Natural killer cell treated with Interleukin-12 subunit alpha and Interleukin-12 subunit beta and Interleukin-15 and Interleukin-18, amount 100 ng/mL, for 72 hours (primary cell): ENCODE data around the gene SEZ6L. TPM values are rescaled to one million over a fixed set of nuclear protein-coding genes. Genes with fewer than 3 reads are reported as not detected.

Source experiments
- ATAC-seq, 2 donors: fragments of 150-1000 bp; cut with Tn5 transposase in 1 of 2; sonication (Bioruptor Pico), chemical (Tn5 transposase) in 1 of 2; 2 replicates each; pipeline ENCODE4 v1.10.0; 2021
- DNase-seq: peaks from one replicate; pipeline ENCODE4 v3.0.0; 2022; ENCODE audit warnings: low spot score
- H3K27ac Mint-ChIP-seq, 2 donors: 1 replicate in 1 of 2; 2 replicates in 1 of 2; pipeline ENCODE4 v1.8.0; 2022; ENCODE audit warnings: mixed read lengths in 2 of 2, mild to moderate bottlenecking in 1 of 2, moderate library complexity in 1 of 2
- H3K27me3 Mint-ChIP-seq, 2 donors: 1 replicate in 1 of 2; 2 replicates in 1 of 2; pipeline ENCODE4 v1.8.0; 2022; ENCODE audit warnings: mixed read lengths in 2 of 2
- H3K36me3 Mint-ChIP-seq: one replicate; pipeline ENCODE4 v1.8.0; 2022; ENCODE audit warnings: mixed read lengths
- H3K4me1 Mint-ChIP-seq, 2 donors: 1 replicate in 1 of 2; 2 replicates in 1 of 2; pipeline ENCODE4 v1.8.0; 2022; ENCODE audit warnings: low read depth in 2 of 2, mixed read lengths in 2 of 2, mild to moderate bottlenecking in 1 of 2
- H3K4me3 Mint-ChIP-seq: one replicate; pipeline ENCODE4 v1.8.0; 2022; ENCODE audit warnings: mixed read lengths
- H3K9me3 Mint-ChIP-seq: 2 replicates; pipeline ENCODE4 v1.8.0; 2022; ENCODE audit warnings: mixed read lengths
- total RNA-seq, 2 donors: library from RNA; stranded (reverse); gene quantifications; one replicate each; pipeline ENCODE4 v1.2.3, GENCODE V29; 2022

SEZ6L gene
- total RNA-seq, 2 donors from 2014 or later, result not detected

DNA sequence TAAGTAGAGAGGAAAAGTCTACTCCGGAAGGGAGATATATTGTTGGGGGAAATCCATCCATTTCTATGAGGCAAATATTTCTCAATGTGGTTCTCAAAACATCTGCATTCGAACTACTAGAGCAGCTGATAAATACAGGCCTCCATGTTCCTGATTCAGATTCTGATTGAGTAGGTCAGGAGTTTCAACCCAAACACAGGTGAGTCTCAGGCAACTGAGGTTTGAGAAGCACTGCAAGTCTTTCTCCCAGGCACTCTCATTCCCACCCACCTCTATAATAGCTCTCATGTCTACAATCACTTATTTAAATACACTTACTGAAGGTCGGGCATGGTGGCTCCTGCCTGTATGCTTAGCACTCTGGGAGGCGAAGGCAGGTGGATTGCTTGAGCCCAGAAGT, 245.1 kb downstream of the SEZ6L start:
- no peak for DNase-seq
- H3K27me3 Mint-ChIP-seq, result peaks cover 21 to 23% of the 10 kb centered on the region in 2 donors
- no peaks in the 10 kb centered on the region for H3K9me3 Mint-ChIP-seq
- no peak overlapping the region for H3K4me3 Mint-ChIP-seq
- no peaks in the 10 kb centered on the region for H3K36me3 Mint-ChIP-seq
- H3K27ac Mint-ChIP-seq, result no peak overlapping the region
- ATAC-seq, result no peak
- H3K4me1 Mint-ChIP-seq, result no peaks in the 10 kb centered on the region

DNA sequence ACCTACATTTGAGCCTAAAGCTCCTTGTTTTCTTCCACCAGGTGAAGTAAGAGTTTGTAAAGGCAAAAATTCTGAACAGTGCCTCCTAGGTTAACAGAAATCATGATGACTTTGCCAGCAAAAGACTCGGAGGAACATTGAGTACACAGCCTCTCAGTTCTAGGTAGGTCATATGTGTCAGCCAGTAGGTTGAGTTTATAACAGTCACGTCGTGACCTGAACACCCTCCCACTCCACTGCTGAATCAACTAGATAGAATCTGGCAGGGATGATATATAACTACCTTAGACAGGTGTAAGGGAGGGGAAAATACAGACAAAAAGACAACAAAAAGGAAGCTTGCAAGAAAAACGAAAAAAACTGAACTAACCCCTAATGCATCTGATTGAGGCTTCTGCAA, 247.0 kb downstream of the SEZ6L start:
- ATAC-seq (no peak), DNase-seq (no peak)
- no peaks in the 10 kb centered on the region for H3K36me3 Mint-ChIP-seq
- no peak overlapping the region for H3K4me3 Mint-ChIP-seq
- H3K4me1 Mint-ChIP-seq, result no peaks in the 10 kb centered on the region
- H3K27me3 Mint-ChIP-seq, result peaks cover 24 to 28% of the 10 kb centered on the region in 2 donors
- no peak overlapping the region for H3K27ac Mint-ChIP-seq
- no peaks in the 10 kb centered on the region for H3K9me3 Mint-ChIP-seq

GRCh38 chr22:26416670-26417276, 247.5 kb downstream of the SEZ6L start:
- Mint-ChIP-seq H3K27me3 (peaks cover 26 to 28% of the 10 kb centered on the region in 2 donors), H3K4me3 (no peak overlapping the region), H3K9me3 (no peaks in the 10 kb centered on the region), H3K36me3 (no peaks in the 10 kb centered on the region), H3K27ac (no peak overlapping the region), H3K4me1 (no peaks in the 10 kb centered on the region)
- ATAC-seq, result no peak
- DNase-seq, result no peak

- Mint-ChIP-seq H3K9me3 (no peaks in the 10 kb centered on the region), H3K36me3 (no peaks in the 10 kb centered on the region), H3K4me1 (no peaks in the 10 kb centered on the region), H3K27me3 (peaks cover 28% of the 10 kb centered on the region in 2 donors), H3K4me3 (no peak overlapping the region), H3K27ac (no peak overlapping the region)
- DNase-seq (no peak), ATAC-seq (no peak)
These were observed 248.1 kb downstream of the SEZ6L start for GRCh38 chr22:26417406-26417805.

DNA sequence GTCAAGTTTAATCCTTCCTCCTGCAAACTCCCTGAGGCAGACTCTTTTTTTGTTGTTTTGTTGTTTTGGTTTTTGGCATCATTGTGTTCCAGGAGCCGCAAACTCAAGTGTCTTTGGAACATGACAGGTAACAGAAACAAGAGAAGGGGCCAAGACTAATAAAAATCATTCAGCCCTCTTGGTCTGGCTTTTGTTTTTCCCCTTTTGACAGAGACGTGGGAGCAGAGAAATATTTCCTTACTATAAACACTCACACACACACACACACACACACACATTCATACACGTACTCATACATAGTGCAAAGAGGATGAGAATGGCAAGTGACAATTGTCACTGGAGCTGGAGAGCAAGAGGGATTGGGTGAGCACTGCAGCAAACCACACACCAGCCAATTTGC, 249.4 kb downstream of the SEZ6L start:
- H3K36me3 Mint-ChIP-seq, result no peaks in the 10 kb centered on the region

DNA sequence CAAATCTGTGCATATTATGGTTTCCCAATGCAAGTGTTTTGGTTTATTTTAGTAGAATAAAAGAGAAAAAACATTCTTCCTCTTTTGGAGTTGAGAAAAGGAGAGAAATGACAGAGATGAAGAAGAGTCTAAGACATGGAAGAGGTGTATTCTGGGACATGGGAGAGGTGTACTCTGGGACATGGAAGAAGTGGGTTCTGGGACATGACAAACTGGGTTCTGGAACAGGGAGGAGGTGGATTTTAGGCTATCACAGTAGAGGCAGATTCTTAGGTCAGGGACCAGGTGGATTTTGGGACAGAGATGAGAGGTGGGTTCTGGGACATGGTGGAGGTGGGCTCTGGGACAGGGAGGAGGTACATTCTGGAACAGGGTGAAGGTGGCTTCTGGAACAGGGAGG, 257.7 kb downstream of the SEZ6L start:
- Mint-ChIP-seq H3K36me3 (peaks cover 7% of the 10 kb centered on the region), H3K4me1 (peaks cover 35 to 39% of the 10 kb centered on the region in 2 donors), H3K4me3 (peak overlapping the region; percentile 78), H3K27me3 (peaks cover 0 to 5% of the 10 kb centered on the region in 2 donors), H3K9me3 (peaks cover 3% of the 10 kb centered on the region), H3K27ac (peak overlapping the region; percentile 93 to 95)
- no peak for ATAC-seq
- no peak for DNase-seq

More for the DNA sequence above, 249.4 kb downstream of the SEZ6L start:
- H3K4me3 Mint-ChIP-seq, result no peak overlapping the region
- no peak for ATAC-seq
- peaks cover 3% of the 10 kb centered on the region for H3K9me3 Mint-ChIP-seq
- no peak overlapping the region for H3K27ac Mint-ChIP-seq
- H3K27me3 Mint-ChIP-seq, result peaks cover 28% of the 10 kb centered on the region in 2 donors
- H3K4me1 Mint-ChIP-seq, result no peaks in the 10 kb centered on the region
- DNase-seq, result no peak

- H3K27ac Mint-ChIP-seq, result peak within 1 kb of the TSS; percentile 94 to 95
- no peaks in the 10 kb centered on the region for H3K9me3 Mint-ChIP-seq
- H3K36me3 Mint-ChIP-seq, result peaks cover 7% of the 10 kb centered on the region
- DNase-seq (peak; percentile 82), ATAC-seq (peak; percentile 88 to 91)
- H3K4me1 Mint-ChIP-seq, result peaks cover 43 to 50% of the 10 kb centered on the region in 2 donors
- H3K27me3 Mint-ChIP-seq, result peaks cover 0 to 4% of the 10 kb centered on the region in 2 donors
- peak within 1 kb of the TSS; percentile 95 for H3K4me3 Mint-ChIP-seq
These were observed 259.5 kb downstream of the SEZ6L start, which contains the start of gene ASPHD2 for GRCh38 chr22:26428515-26429457. ASPHD2 (plus strand) TSS chr22:26429260; CDS start chr22:26433616, 4,356 bp downstream.

- H3K9me3 Mint-ChIP-seq, result no peaks in the 10 kb centered on the region
- DNase-seq, result no peak
These were observed 260.4 kb downstream of the SEZ6L start for GRCh38 chr22:26429458-26430286.

DNA sequence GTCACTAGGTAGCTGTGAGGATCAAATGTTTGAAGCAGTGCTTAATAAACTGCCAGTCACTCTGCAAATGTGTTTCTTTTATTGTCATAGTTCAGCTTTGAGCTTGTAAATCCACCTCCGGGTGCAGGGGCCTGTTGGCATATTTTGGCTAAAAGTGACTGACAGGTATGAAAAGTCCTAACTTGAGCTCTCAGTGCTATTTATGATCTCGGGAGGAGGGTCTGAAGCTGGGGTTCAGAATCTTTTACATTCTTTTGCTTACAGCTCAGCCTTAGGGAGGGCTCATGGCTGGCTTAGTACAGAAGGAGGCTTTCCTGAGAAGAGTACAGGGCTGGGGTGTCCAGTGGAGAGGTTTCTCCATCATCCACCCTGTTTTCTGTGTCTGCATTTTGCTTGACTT, 261.3 kb downstream of the SEZ6L start:
- Mint-ChIP-seq H3K4me3 (peak overlapping the region; percentile 87), H3K9me3 (no peaks in the 10 kb centered on the region), H3K4me1 (peaks cover 52 to 54% of the 10 kb centered on the region in 2 donors), H3K36me3 (peaks cover 11% of the 10 kb centered on the region), H3K27me3 (peaks cover 0 to 4% of the 10 kb centered on the region in 2 donors), H3K27ac (peak overlapping the region; percentile 62 to 87)
- no peak for DNase-seq
- no peak for ATAC-seq

More at GRCh38 chr22:26429458-26430286, 260.4 kb downstream of the SEZ6L start:
- Mint-ChIP-seq H3K27ac (peak overlapping the region; percentile 62 to 87), H3K36me3 (peaks cover 7% of the 10 kb centered on the region), H3K4me1 (peaks cover 43 to 50% of the 10 kb centered on the region in 2 donors), H3K27me3 (peaks cover 0 to 4% of the 10 kb centered on the region in 2 donors), H3K4me3 (peak overlapping the region; percentile 87)
- ATAC-seq, result peak in 1 of 2 donors; percentile 41

DNA sequence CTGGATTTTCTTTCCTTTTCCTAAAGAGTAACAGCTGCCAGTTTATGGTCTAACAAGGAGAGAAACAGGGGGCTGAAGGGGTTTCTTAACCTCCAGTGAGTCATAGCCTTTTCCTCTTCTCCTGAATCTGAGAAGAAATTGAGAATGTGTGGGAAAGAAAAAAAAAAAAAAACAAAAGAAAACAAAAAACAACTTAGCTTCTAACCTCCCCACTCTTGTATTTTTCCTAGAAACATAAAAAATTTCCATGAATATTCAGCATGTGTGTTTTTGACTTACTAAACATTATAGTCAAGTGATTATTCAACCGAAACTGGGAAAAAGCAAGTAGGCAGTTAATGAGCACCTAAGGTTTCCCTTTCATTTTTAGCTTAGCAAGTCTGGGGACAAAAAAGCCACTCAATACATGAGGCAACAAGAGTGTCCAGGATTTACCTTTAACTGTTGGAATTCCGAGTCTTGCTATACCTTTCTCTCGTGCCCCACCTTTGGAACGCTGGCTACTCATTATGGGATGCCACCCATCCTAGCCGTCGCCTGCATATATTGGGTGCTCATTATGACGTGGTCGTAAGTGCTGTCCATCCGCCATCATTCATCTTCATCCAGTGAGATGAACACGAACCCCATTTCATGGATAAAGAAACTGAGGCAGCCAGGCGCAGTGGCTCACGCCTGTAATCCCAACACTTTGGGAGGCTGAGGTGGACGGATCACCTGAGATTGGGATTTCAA, 262.2 kb downstream of the SEZ6L start:
- peak overlapping the region; percentile 62 to 87 for H3K27ac Mint-ChIP-seq

DNA sequence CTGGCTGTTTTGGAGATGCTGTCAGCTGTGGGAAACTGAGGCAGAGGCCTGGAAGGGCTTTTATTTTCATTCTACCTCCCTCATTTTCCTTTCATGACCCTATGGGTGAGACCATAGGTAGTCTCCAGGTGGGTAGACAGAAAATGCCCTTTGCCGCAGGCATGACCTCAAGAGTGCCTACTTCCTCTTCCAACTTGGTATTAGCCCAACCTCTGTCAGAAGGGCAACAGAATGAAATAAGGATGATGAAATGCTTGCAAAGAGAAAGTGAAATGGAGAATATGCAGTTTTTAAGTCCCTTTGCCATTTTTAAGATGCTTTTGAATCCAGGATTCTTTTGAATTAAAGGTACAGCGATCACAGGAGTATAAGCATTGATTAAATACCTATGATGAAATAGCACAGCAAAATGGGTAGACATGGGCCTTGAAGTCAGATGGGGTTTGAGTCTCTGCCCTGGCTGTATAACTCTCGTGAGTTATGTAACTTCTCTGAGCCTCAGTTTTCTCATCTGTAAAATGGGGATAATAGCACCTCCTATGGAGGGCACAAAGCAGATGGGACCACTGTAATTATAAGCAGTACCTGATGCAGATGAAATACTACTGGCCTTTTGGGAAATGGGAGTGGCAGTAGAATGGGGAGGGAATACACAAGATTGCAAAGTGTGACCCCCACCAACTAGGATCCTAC, 263.5 kb downstream of the SEZ6L start:
- Mint-ChIP-seq H3K4me1 (peaks cover 58% of the 10 kb centered on the region in 2 donors), H3K27ac (no peak overlapping the region), H3K9me3 (no peaks in the 10 kb centered on the region), H3K4me3 (no peak overlapping the region), H3K36me3 (peaks cover 11% of the 10 kb centered on the region), H3K27me3 (no peaks in the 10 kb centered on the region)
- DNase-seq (no peak), ATAC-seq (no peak)

More for the DNA sequence above, 262.2 kb downstream of the SEZ6L start:
- Mint-ChIP-seq H3K4me1 (peaks cover 58 to 60% of the 10 kb centered on the region in 2 donors), H3K36me3 (peaks cover 11% of the 10 kb centered on the region), H3K9me3 (no peaks in the 10 kb centered on the region), H3K4me3 (peak overlapping the region; percentile 87), H3K27me3 (peaks cover 0 to 4% of the 10 kb centered on the region in 2 donors)
- ATAC-seq (no peak), DNase-seq (no peak)
